Endothelial cell of umbilical vein (primary cell): ENCODE data around the gene RPL41. TPM values are rescaled to one million over a fixed set of nuclear protein-coding genes. Genes with fewer than 3 reads are reported as not detected.

Experiments
- BruUV-seq: library from RNA; stranded (reverse); fragments of 400-500 nt; replicated peaks from 2 replicates; lab custom pipeline; 2021; lab: Mats Ljungman, UMichigan
- CTCF ChIA-PET: fragments of 300-600, 350-600 bp; sonication (Branson Sonifier 250); formaldehyde crosslinking; loops from one replicate; lab custom pipeline; 2021; ENCODE audit warnings: antibody characterized with exemption, inconsistent platforms; lab: Charles Lee
- POLR2A ChIA-PET: fragments of 300-600, 350-600 bp; sonication (Branson Sonifier 250); formaldehyde crosslinking; loops from one replicate; lab custom pipeline; 2021; ENCODE audit warnings: antibody characterized with exemption, inconsistent platforms; lab: Charles Lee
- DNase-seq: peaks from one replicate; pipeline ENCODE4 v3.0.0-alpha.2; 2011; ENCODE audit warnings: low read depth, low spot score
- FAIRE-seq: peaks from 2 replicates; lab custom pipeline; 2011; peaks lifted over from hg19 to GRCh38; lab: Jason Lieb, UNC
- H2AFZ ChIP-seq: 2 replicates; pipeline ENCODE4 v1.6.0; 2012; ENCODE audit warnings: low read depth, low read length, control low read depth, inconsistent platforms
- H3K27ac ChIP-seq: 2 replicates; pipeline ENCODE4 v1.5.1; 2011; ENCODE audit warnings: low read depth, mild to moderate bottlenecking, control low read depth, low read length, moderate library complexity; ENCODE audit not compliant: insufficient read depth
- H3K27me3 ChIP-seq, 2 experiments: 2 replicates each; pipeline versions ENCODE4 v1.6.0 to v1.6.1; 2011; ENCODE audit warnings: low read length in 2 of 2, mixed read lengths in 1 of 2; ENCODE audit not compliant: control insufficient read depth in 2 of 2, insufficient read depth in 2 of 2
- H3K36me3 ChIP-seq, 2 experiments: 2 replicates in 1 of 2; 3 replicates in 1 of 2; pipeline ENCODE4 v1.5.1; 2011; ENCODE audit warnings: low read length in 2 of 2, mild to moderate bottlenecking in 1 of 2, moderate library complexity in 1 of 2; ENCODE audit not compliant: control insufficient read depth in 2 of 2, insufficient read depth in 2 of 2; ENCODE audit errors: extremely low read depth in 1 of 2
- H3K4me1 ChIP-seq: 3 replicates; pipeline ENCODE4 v1.5.1; 2011; ENCODE audit warnings: mild to moderate bottlenecking, low read length; ENCODE audit not compliant: control insufficient read depth, insufficient read depth; ENCODE audit errors: extremely low read depth
- H3K4me2 ChIP-seq: 2 replicates; pipeline ENCODE4 v1.6.1; 2011; ENCODE audit warnings: low read length, control low read depth, mixed read lengths; ENCODE audit not compliant: insufficient read depth
- H3K4me3 ChIP-seq, 3 experiments: fragments of 200-600 bp in 1 of 3; sonication (generic), shearing (Covaris generic) in 1 of 3; replicated peaks in 1 of 3; 2 replicates each; pipeline ENCODE4 v1.5.1; 2011 to 2016; ENCODE audit warnings: control low read depth in 3 of 3, low read length in 3 of 3, mild to moderate bottlenecking in 2 of 3, inconsistent platforms in 1 of 3, low read depth in 1 of 3, moderate library complexity in 1 of 3; ENCODE audit not compliant: insufficient read depth in 1 of 3
- H3K79me2 ChIP-seq: 2 replicates; pipeline ENCODE4 v1.6.0; 2012; ENCODE audit warnings: low read length, inconsistent platforms; ENCODE audit not compliant: control insufficient read depth, insufficient read depth
- H3K9ac ChIP-seq: replicated peaks from 2 replicates; pipeline ENCODE3; 2011; ENCODE audit warnings: low read length, control low read depth; ENCODE audit not compliant: insufficient read depth; ENCODE audit errors: extremely low read depth
- H3K9me1 ChIP-seq: replicated peaks from 3 replicates; pipeline ENCODE4 v1.6.0; 2011; ENCODE audit warnings: mild to moderate bottlenecking, low read length; ENCODE audit not compliant: control insufficient read depth, insufficient read depth; ENCODE audit errors: extremely low read depth
- H3K9me3 ChIP-seq: replicated peaks from 2 replicates; pipeline ENCODE4 v1.5.1; 2012; ENCODE audit warnings: low read length, inconsistent platforms; ENCODE audit not compliant: control insufficient read depth, insufficient read depth
- H4K20me1 ChIP-seq: replicated peaks from 2 replicates; pipeline ENCODE3; 2011; ENCODE audit warnings: mild to moderate bottlenecking, low read length; ENCODE audit not compliant: control insufficient read depth, insufficient read depth; ENCODE audit errors: extremely low read depth
- EZH2 ChIP-seq: IDR thresholded peaks from 2 replicates; pipeline ENCODE4 v1.6.1; 2012; ENCODE audit warnings: borderline replicate concordance, low read depth, mild to moderate bottlenecking, moderate library complexity, low read length, inconsistent platforms; ENCODE audit not compliant: severe bottlenecking
- FOS ChIP-seq: IDR thresholded peaks from 2 replicates; pipeline ENCODE4 v1.6.1; 2011; ENCODE audit warnings: mild to moderate bottlenecking, low read length, moderate library complexity, borderline replicate concordance; ENCODE audit not compliant: insufficient read depth
- GATA2 ChIP-seq: IDR thresholded peaks from 2 replicates; pipeline ENCODE4 v1.7.0; 2011; ENCODE audit warnings: low read depth, mild to moderate bottlenecking, moderate library complexity, mixed read lengths, low read length; ENCODE audit not compliant: insufficient read length, insufficient read depth
- JUN ChIP-seq: IDR thresholded peaks from 2 replicates; pipeline ENCODE4 v1.6.1; 2011; ENCODE audit warnings: borderline replicate concordance, low read depth; ENCODE audit not compliant: insufficient read length, insufficient read depth
- MAX ChIP-seq: IDR thresholded peaks from 2 replicates; pipeline ENCODE4 v1.6.1; 2011; ENCODE audit not compliant: insufficient read depth, insufficient read length
- MYC ChIP-seq: IDR thresholded peaks from one replicate; pipeline ENCODE4 v1.6.1; 2011; ENCODE audit warnings: mild to moderate bottlenecking, low read depth, low read length
- POLR2A ChIP-seq: IDR thresholded peaks from 2 replicates; pipeline ENCODE4 v1.6.1; 2012; ENCODE audit warnings: low read depth, mild to moderate bottlenecking, control low read depth, low read length
- POLR2AphosphoS5 ChIP-seq: IDR thresholded peaks from 2 replicates; pipeline ENCODE4 v1.6.1; 2012; ENCODE audit warnings: low read depth, mild to moderate bottlenecking, control low read depth, low read length, moderate library complexity; ENCODE audit not compliant: insufficient read depth
- dilution Hi-C: fragments of 300-500 bp; cut with MboI; formaldehyde crosslinking; loops from one replicate; pipeline ENCODE4 v1.15.0; 2019; ENCODE audit warnings: low sequenced_read_pairs; ENCODE audit not compliant: extremely low pct_ligation_motif_present
- intact Hi-C: fragments of 100-400 bp; cut with micrococcal nuclease; formaldehyde crosslinking; loops from one replicate; pipeline ENCODE4 v1.10.0; 2022
- polyA plus RNA-seq, 4 experiments: library from polyadenylated mRNA; depleted of rRNA in 3 of 4; stranded (reverse) in 3 of 4; unstranded in 1 of 4; fragments of >200 nt; gene quantifications; 2 replicates each; pipeline versions ENCODE4 v1.2.1 to v1.2.3, GENCODE V29; 2011 to 2012; ENCODE audit warnings: missing spikeins in 1 of 4
- total RNA-seq: library from RNA; stranded (reverse); gene quantifications from 2 replicates; pipeline ENCODE4 v1.2.3, GENCODE V29; 2021
- TF ChIP-seq, protein P1 (sequence below), 2 donors: IDR thresholded peaks; 1 replicate in 1 of 2; 2 replicates in 1 of 2; pipeline ENCODE4 v1.5.1; 2011; ENCODE audit warnings: low read length in 2 of 2, mild to moderate bottlenecking in 2 of 2, moderate library complexity in 2 of 2, control low read depth in 1 of 2, inconsistent platforms in 1 of 2, low read depth in 1 of 2; ENCODE audit not compliant: insufficient read depth in 1 of 2; ENCODE audit errors: extremely low read depth in 1 of 2

Gene RPL41
- total and polyA plus RNA-seq, 2 donors (not counting 3 experiments of a cell fraction or from before 2014, with no cell fraction given), result 3,212 to 9,990 TPM

DNA sequence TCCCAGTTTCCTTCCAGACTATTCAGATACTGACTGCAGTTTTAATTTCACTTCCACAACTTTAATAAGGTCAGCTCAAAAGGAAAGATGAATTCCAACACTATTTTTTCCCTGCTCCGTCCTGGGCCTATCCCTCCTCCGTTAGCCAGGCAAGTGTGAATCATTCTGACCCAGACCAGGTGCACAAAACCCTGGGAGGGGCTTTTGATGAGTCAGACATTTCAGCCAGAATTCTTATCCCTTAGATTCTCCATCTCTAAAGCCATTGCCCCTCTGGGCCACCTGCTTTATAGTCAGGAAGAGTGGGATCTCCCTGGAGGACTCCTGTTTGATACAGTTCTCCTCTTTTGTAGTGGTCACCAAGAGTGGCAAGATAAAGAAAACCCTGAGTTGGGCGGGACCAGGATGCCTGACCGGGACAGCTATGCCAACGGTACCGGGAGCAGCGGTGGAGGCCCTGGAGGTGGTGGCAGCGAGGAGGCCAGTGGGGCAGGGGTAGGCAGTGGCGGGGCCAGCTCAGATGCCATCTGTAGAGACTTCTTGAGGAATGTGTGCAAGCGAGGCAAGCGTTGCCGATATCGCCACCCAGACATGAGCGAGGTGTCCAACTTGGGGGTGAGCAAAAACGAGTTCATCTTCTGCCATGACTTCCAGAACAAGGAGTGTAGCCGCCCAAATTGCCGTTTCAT is 3.9 kb downstream of the RPL41 start:
- peak overlapping the region; percentile 39 for H3K4me2 ChIP-seq
- H3K79me2 ChIP-seq, result peaks cover 24% of the 10 kb centered on the region
- ChIA-PET POLR2A (interaction anchor here (0.6 to 3.0 kb wide), 5 partner anchors 8 to 379 kb away, joined by 3 to 20 read pairs (median 7); partner anchors contain the start of genes ESYT1 and MYL6), CTCF (interaction anchor here (0.5 to 11.9 kb wide), 14 partner anchors 7 to 509 kb away, joined by 3 to 236 read pairs (median 5); partner anchors contain the start of genes ANKRD52, ESYT1, MYL6 and PA2G4)
- H2AFZ ChIP-seq, result no peak overlapping the region
- dilution Hi-C loops, result no loop called here
- H3K9me1 ChIP-seq, result no peaks in the 10 kb centered on the region
- H3K4me1 ChIP-seq, result peaks cover 23% of the 10 kb centered on the region
- DNase-seq (no peak), FAIRE-seq (no peak)
- H3K27ac ChIP-seq, result no peak overlapping the region
- no peaks in the 10 kb centered on the region for H4K20me1 ChIP-seq
- intact Hi-C loops, result no loop called here
- TF ChIP-seq EZH2 (no peak), MYC (no peak), GATA2 (no peak)
- H3K4me3 ChIP-seq, result no peak overlapping the region
- no peak overlapping the region for H3K9ac ChIP-seq
- no peaks in the 10 kb centered on the region for H3K9me3 ChIP-seq
- peaks cover 0 to 13% of the 10 kb centered on the region in 2 experiments for H3K36me3 ChIP-seq
- BruUV-seq, result no TSS peak
- H3K27me3 ChIP-seq, result no peaks in the 10 kb centered on the region

DNA sequence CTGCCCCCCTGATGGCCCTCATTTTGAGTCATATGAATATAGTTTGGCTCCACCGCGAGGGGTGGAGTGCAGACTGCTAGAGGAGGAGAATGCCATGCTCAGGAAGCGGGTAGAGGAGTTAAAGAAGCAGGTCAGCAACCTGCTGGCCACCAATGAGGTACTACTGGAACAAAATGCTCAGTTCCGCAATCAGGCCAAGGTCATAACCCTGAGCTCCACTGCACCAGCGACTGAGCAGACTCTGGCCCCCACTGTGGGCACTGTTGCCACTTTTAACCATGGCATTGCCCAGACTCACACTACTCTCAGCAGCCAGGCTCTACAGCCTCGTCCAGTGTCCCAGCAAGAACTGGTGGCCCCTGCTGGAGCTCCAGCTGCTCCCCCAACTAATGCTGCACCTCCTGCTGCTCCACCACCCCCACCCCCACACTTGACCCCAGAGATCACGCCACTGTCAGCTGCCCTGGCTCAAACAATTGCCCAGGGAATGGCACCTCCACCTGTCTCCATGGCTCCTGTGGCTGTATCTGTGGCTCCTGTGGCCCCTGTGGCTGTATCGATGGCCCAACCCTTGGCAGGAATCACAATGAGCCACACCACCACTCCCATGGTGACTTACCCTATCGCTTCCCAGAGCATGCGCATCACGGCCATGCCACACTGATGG is 4.9 kb downstream of the RPL41 start:
- Histone ChIP-seq H4K20me1 (no peaks in the 10 kb centered on the region), H3K4me1 (peaks cover 31% of the 10 kb centered on the region), H3K27me3 (no peaks in the 10 kb centered on the region), H3K79me2 (peaks cover 24% of the 10 kb centered on the region), H3K4me3 (no peak overlapping the region), H3K36me3 (peaks cover 0 to 13% of the 10 kb centered on the region in 2 experiments), H3K9ac (no peak overlapping the region), H2AFZ (no peak overlapping the region), H3K9me3 (no peaks in the 10 kb centered on the region), H3K27ac (no peak overlapping the region), H3K9me1 (no peaks in the 10 kb centered on the region), H3K4me2 (no peak overlapping the region)
- no peak for TF ChIP-seq EZH2
- TF ChIP-seq POLR2A, result no peak
- no peak for TF ChIP-seq MAX
- no peak for TF ChIP-seq FOS
- TF ChIP-seq GATA2, result no peak
- TF ChIP-seq POLR2AphosphoS5, result no peak
- TF ChIP-seq MYC, result no peak
- TF ChIP-seq JUN, result no peak
- TF ChIP-seq, protein P1, sequence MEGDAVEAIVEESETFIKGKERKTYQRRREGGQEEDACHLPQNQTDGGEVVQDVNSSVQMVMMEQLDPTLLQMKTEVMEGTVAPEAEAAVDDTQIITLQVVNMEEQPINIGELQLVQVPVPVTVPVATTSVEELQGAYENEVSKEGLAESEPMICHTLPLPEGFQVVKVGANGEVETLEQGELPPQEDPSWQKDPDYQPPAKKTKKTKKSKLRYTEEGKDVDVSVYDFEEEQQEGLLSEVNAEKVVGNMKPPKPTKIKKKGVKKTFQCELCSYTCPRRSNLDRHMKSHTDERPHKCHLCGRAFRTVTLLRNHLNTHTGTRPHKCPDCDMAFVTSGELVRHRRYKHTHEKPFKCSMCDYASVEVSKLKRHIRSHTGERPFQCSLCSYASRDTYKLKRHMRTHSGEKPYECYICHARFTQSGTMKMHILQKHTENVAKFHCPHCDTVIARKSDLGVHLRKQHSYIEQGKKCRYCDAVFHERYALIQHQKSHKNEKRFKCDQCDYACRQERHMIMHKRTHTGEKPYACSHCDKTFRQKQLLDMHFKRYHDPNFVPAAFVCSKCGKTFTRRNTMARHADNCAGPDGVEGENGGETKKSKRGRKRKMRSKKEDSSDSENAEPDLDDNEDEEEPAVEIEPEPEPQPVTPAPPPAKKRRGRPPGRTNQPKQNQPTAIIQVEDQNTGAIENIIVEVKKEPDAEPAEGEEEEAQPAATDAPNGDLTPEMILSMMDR (IDR thresholded peaks at IDR 0.05; ENCODE audit: extremely low read depth in 1 of 2, insufficient read depth in 1 of 2, low read depth in 1 of 2, low read length in 2 of 2), result no peak
- ChIA-PET POLR2A (no interaction called here), CTCF (interaction anchor here (11.9 kb wide), 1 partner anchor 67 kb away, joined by 236 read pairs; the partner anchor contains the start of gene SMARCC2)
- intact Hi-C loops (no loop called here), dilution Hi-C loops (no loop called here)
- FAIRE-seq, result no peak
- no TSS peak for BruUV-seq
- DNase-seq, result no peak
